Measurements from ENCODE around the gene TNS1.

TNS1 gene

DNA sequence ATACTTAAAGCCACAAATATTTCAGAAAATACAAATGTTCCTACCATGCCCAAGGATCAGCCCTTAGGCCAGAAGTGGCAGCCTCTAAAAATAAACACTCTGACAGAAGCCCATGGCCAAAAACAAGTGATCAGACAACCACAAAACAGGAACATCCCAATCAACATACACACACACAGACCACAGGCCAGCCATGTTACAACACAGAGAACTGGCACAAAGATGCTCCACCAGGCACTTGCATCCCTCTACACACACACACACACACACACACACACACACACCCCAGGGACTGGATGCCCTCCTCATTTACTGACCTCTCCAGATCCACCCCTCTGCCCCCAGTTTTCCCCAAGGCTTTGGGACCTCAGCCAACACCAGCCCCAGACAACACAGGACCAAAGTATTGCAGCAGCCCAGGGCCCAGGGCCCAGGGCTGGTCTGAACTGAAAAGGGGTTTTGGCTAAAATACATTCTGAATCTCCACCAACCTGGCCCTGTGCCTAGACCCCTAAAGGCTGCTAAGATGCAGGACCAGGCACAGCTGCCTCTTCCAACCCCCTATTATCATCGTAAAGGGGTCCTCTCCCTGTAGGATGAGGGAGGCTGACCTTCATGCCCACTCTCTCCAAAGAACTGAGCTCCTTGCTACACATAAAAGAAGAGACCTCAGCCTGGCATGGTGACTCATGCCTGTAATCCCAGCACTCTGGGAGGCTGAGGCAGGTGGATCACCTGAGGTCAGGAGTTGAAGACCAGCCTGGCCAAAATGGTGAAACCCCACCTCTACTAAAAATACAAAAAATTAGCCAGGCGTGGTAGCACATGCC lies 151.4 kb downstream of the TNS1 start:
- Histone ChIP-seq H3K9me3 (no peaks in the 10 kb centered on the region), H3K4me3 (ENCODE audit: low read depth, low read length) (no peak overlapping the region), H3K27me3 (no peaks in the 10 kb centered on the region), H3K36me3 (peaks cover 52% of the 10 kb centered on the region), H3K4me1 (peaks cover 23% of the 10 kb centered on the region)
- TF ChIP-seq, protein P1, sequence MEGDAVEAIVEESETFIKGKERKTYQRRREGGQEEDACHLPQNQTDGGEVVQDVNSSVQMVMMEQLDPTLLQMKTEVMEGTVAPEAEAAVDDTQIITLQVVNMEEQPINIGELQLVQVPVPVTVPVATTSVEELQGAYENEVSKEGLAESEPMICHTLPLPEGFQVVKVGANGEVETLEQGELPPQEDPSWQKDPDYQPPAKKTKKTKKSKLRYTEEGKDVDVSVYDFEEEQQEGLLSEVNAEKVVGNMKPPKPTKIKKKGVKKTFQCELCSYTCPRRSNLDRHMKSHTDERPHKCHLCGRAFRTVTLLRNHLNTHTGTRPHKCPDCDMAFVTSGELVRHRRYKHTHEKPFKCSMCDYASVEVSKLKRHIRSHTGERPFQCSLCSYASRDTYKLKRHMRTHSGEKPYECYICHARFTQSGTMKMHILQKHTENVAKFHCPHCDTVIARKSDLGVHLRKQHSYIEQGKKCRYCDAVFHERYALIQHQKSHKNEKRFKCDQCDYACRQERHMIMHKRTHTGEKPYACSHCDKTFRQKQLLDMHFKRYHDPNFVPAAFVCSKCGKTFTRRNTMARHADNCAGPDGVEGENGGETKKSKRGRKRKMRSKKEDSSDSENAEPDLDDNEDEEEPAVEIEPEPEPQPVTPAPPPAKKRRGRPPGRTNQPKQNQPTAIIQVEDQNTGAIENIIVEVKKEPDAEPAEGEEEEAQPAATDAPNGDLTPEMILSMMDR (IDR thresholded peaks at IDR 0.05; ENCODE audit: low read depth, low read length), result no peak
- peak; percentile 48 for DNase-seq

DNA sequence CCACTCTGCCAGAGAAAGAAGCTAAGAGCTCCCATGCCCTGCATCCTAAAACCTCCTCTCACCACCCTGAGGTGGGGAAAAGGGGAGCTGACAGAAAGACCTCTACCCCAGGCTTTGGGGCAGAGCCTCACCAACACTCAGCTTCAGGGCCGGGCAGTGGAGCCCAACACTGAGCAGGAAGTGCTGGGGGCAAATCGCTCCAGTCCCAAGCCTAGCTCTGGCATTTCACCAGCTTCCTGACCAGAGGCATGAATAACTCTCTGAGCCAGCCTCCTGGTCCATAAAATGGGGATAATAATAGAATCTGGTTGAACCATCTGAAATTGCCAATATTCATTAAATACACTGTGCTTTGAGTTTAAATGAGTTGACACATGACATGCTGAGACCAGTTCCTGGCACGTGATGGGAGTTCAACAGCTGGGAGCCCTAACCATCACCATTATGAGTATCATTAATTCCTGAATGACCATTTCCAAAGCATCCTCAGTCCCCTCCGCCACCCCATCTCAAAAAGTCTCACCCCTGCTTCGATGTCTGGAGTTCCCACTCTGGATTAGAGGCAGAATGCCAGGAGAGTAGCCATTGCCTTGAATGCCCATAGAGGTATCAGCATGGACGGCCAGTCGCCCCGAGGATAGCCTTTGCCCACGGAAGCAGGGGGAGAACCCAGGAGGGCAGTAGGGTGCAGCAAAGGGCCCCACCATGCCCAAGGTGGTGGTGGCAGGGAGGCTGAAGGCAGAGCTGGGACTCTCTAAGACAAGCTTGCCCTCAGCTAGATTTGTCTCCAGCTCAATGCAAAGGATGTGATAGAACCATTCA lies 153.4 kb downstream of the TNS1 start:
- no peak overlapping the region for H3K4me3 ChIP-seq (ENCODE audit: low read depth, low read length)
- peaks cover 68% of the 10 kb centered on the region for H3K36me3 ChIP-seq
- DNase-seq, result no peak
- no peaks in the 10 kb centered on the region; the same call in 1 of the 2 replicates for H3K9me3 ChIP-seq
- H3K4me1 ChIP-seq, result peaks cover 23% of the 10 kb centered on the region
- no peaks in the 10 kb centered on the region for H3K27me3 ChIP-seq
- TF ChIP-seq, protein P1 (IDR thresholded peaks at IDR 0.05; ENCODE audit: low read depth, low read length), result no peak

GRCh38 chr2:217848351-217848957 lies 154.3 kb downstream of the TNS1 start:
- no peaks in the 10 kb centered on the region; the same call in 1 of the 2 replicates for H3K9me3 ChIP-seq
- TF ChIP-seq, protein P1 (IDR thresholded peaks at IDR 0.05; ENCODE audit: low read depth, low read length), result no peak
- peaks cover 15% of the 10 kb centered on the region for H3K4me1 ChIP-seq
- H3K4me3 ChIP-seq (ENCODE audit: low read depth, low read length), result no peak overlapping the region
- no peak for DNase-seq
- H3K36me3 ChIP-seq, result peaks cover 65% of the 10 kb centered on the region
- no peaks in the 10 kb centered on the region for H3K27me3 ChIP-seq

- Histone ChIP-seq H3K36me3 (peaks cover 61% of the 10 kb centered on the region), H3K27me3 (no peaks in the 10 kb centered on the region), H3K4me1 (peaks cover 9% of the 10 kb centered on the region), H3K9me3 (no peaks in the 10 kb centered on the region; the same call in 1 of the 2 replicates), H3K4me3 (ENCODE audit: low read depth, low read length) (no peak overlapping the region)
- DNase-seq, result no peak
- TF ChIP-seq, protein P1 (IDR thresholded peaks at IDR 0.05; ENCODE audit: low read depth, low read length), result no peak
Observed at GRCh38 chr2:217847552-217848350, 155.0 kb downstream of the TNS1 start.

DNA sequence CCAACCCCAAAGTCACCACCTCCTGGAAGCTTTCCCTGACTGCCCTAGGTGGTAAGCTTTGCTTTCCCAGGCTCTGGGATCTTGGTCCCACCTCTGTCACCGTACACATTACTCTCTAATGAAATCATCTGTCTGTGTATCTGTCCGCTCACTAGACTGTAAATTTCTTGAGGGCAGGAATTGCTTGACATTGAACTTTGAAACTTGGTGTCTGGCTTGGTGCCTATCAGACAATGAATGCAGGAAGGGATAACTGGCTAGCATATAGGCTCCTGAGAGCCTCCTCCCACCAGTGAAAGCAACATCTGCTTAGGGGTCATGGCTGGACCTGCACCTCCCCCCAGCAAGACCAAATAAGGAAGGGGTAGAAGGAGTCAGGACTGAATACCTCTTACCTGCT lies 155.7 kb downstream of the TNS1 start:
- peaks cover 8% of the 10 kb centered on the region for H3K4me1 ChIP-seq
- H3K9me3 ChIP-seq, result no peaks in the 10 kb centered on the region; the same call in 1 of the 2 replicates
- H3K27me3 ChIP-seq, result no peaks in the 10 kb centered on the region
- TF ChIP-seq, protein P1 (IDR thresholded peaks at IDR 0.05; ENCODE audit: low read depth, low read length), result no peak
- DNase-seq, result no peak
- peaks cover 56% of the 10 kb centered on the region for H3K36me3 ChIP-seq
- H3K4me3 ChIP-seq (ENCODE audit: low read depth, low read length), result no peak overlapping the region

Data from BE2C (cell line).